GM10248 (cell line): ENCODE results near the gene SLC51B.
"Not testable (repeated sequence)": the region's sequence is repeated elsewhere in the genome, so short reads cannot be mapped to it uniquely, and the experiment has no call there.

Experiments used
- CTCF ChIA-PET: fragments of 300-600 bp; sonication (Branson Sonifier 250); formaldehyde crosslinking; extraction: SDS; loops from one replicate; lab custom pipeline; 2021; ENCODE audit warnings: antibody characterized with exemption; lab: Yijun Ruan, JAX
- POLR2A ChIA-PET: fragments of 350-650 bp; sonication (Branson Sonifier 250); formaldehyde crosslinking; extraction: SDS; loops from one replicate; lab custom pipeline; 2020; ENCODE audit warnings: antibody characterized with exemption; lab: Yijun Ruan, JAX
- DNase-seq: peaks from one replicate; pipeline ENCODE4 v3.0.0; 2012; ENCODE audit errors: extremely low spot score
- CTCF ChIP-seq: IDR thresholded peaks from 2 replicates; pipeline ENCODE4 v1.5.1; 2012; ENCODE audit warnings: mild to moderate bottlenecking, low read depth; ENCODE audit errors: extremely low read depth, missing control alignments, control extremely low read depth

Gene SLC51B

GRCh38 chr15:65072617-65073016 is 27.4 kb downstream of the SLC51B start:
- ChIA-PET CTCF (interaction anchor here (1.2 to 10.5 kb wide), 3 partner anchors 20 to 341 kb away, joined by 3 to 72 read pairs (median 3); no protein-coding TSS in a partner anchor), POLR2A (no interaction called here)
- TF ChIP-seq CTCF, result no peak
- DNase-seq, result no peak

GRCh38 chr15:65074946-65075345 is 29.8 kb downstream of the SLC51B start:
- CTCF ChIA-PET, result interaction anchor here (0.9 to 10.5 kb wide), 4 partner anchors 12 to 41 kb away, joined by 4 to 72 read pairs (median 4); no protein-coding TSS in a partner anchor
- POLR2A ChIA-PET, DNase-seq: not testable (repeated sequence)

- POLR2A ChIA-PET, DNase-seq: not testable (repeated sequence)
- CTCF ChIA-PET, result interaction anchor here (0.9 to 4.7 kb wide), 5 partner anchors 8 to 42 kb away, joined by 4 to 44 read pairs (median 21); partner anchors contain the start of gene RASL12
These were observed 30.6 kb downstream of the SLC51B start for GRCh38 chr15:65075607-65076395.

GRCh38 chr15:65076486-65077290 is 31.5 kb downstream of the SLC51B start, which contains the start of gene KBTBD13:
Gene KBTBD13, plus strand, starts transcription at chr15:65076746. Its CDS starts 70 bp downstream, at chr15:65076816.
- TF ChIP-seq CTCF, result no peak
- DNase-seq, result no peak
- CTCF ChIA-PET, result interaction anchor here (0.8 to 4.7 kb wide), 5 partner anchors 9 to 43 kb away, joined by 3 to 44 read pairs (median 21); partner anchors contain the start of gene RASL12
- POLR2A ChIA-PET, result no interaction called here

GRCh38 chr15:65077291-65077980 is 32.2 kb downstream of the SLC51B start:
- ChIA-PET POLR2A (no interaction called here), CTCF (interaction anchor here (0.8 to 4.7 kb wide), 7 partner anchors 9 to 322 kb away, joined by 3 to 44 read pairs (median 18); partner anchors contain the start of gene RASL12)
- TF ChIP-seq CTCF, result no peak
- no peak for DNase-seq

GRCh38 chr15:65077981-65078352 is 32.8 kb downstream of the SLC51B start:
- DNase-seq, result peak; percentile 70
- peak; percentile 48 for TF ChIP-seq CTCF
- CTCF ChIA-PET, result interaction anchor here (0.6 to 4.7 kb wide), 10 partner anchors 10 to 345 kb away, joined by 3 to 44 read pairs (median 3); partner anchors contain the start of gene RASL12
- POLR2A ChIA-PET, result interaction anchor here (0.5 to 0.6 kb wide), 2 partner anchors 107 to 144 kb away, joined by 3 read pairs; partner anchors contain the start of gene CLPX

- ChIA-PET POLR2A (no interaction called here), CTCF (interaction anchor here (1.2 to 4.7 kb wide), 2 partner anchors 26 to 36 kb away, joined by 3 to 44 read pairs; no protein-coding TSS in a partner anchor)
- no peak for TF ChIP-seq CTCF
- no peak for DNase-seq
These were observed 34.4 kb downstream of the SLC51B start for GRCh38 chr15:65079580-65079979.
